ENCODE results near the gene PIGQ. TPM values are rescaled to one million over a fixed set of nuclear protein-coding genes. Genes with fewer than 3 reads are reported as not detected.
A peak's percentile ranks its signal among the peaks of the same experiment; 100 is the strongest.

Gene PIGQ
- polyA plus RNA-seq, 3 donors, result 11.4 to 39.8 (median 12.1) TPM

- Histone ChIP-seq H3K4me3 (replicated peaks in 1 of 3; ENCODE audit: low read depth in 2 of 3, low read length in 3 of 3) (peak overlapping the region; percentile 59 to 92 (median 85)), H3K9me3 (replicated peaks in 1 of 2; ENCODE audit: control insufficient read depth in 1 of 2, insufficient read depth in 1 of 2, low read length in 2 of 2) (no peaks in the 10 kb centered on the region), H3K9ac (ENCODE audit: insufficient read depth, low read length, poor library complexity, severe bottlenecking) (peak overlapping the region; percentile 85), H2AFZ (ENCODE audit: insufficient read depth, low read depth, low read length, poor library complexity, severe bottlenecking) (peak overlapping the region; percentile 71), H3K36me3 (replicated peaks in 1 of 2; ENCODE audit: control insufficient read depth in 1 of 2, insufficient read depth in 2 of 2, low read length in 2 of 2) (no peaks in the 10 kb centered on the region), H4K20me1 (ENCODE audit: insufficient read depth, low read length) (peaks cover 25% of the 10 kb centered on the region), H3K79me2 (ENCODE audit: insufficient read depth, low read length) (peaks cover 65% of the 10 kb centered on the region), H3K4me1 (ENCODE audit: control insufficient read depth in 1 of 2, insufficient read depth in 2 of 2, low read length in 2 of 2) (peaks cover 63 to 69% of the 10 kb centered on the region in 2 donors), H3K4me2 (replicated peaks; ENCODE audit: extremely low read depth, low read length, poor library complexity, severe bottlenecking) (peak overlapping the region; percentile 87), H3K27ac (ENCODE audit: low read depth in 1 of 2, low read length in 2 of 2) (peak overlapping the region; percentile 20 to 81), H3K27me3 (ENCODE audit: control insufficient read depth in 2 of 2, insufficient read depth in 2 of 2, low read length in 2 of 2) (peaks cover 0 to 5% of the 10 kb centered on the region in 2 donors)
- DNase-seq, result peak in 2 of 3 donors; percentile 4 to 29
- Mint-ChIP-seq H3K4me1 (peaks cover 59% of the 10 kb centered on the region), H3K36me3 (peaks cover 7 to 12% of the 10 kb centered on the region in 2 donors), H3K9me3 (peaks cover 0 to 3% (median 0%) of the 10 kb centered on the region in 7 donors), H3K27ac (peak overlapping the region; percentile 82 to 92 (median 84)), H3K27me3 (ENCODE audit: low read depth in 3 of 3) (peaks cover 3 to 13% (median 10%) of the 10 kb centered on the region in 3 donors), H3K4me3 (peak overlapping the region; percentile 87 to 95)
- no peak for TF ChIP-seq CTCF (IDR thresholded peaks at IDR 0.05)
- under 1% methylated on average over 67 of the region's 71 CpGs for WGBS (ENCODE audit: insufficient coverage)
- intact Hi-C loops (cut with micrococcal nuclease), result no loop called here
Measured at GRCh38 chr16:590188-590814, 20.5 kb downstream of the PIGQ start.

- DNase-seq, result no peak
- H3K36me3 ChIP-seq (replicated peaks in 1 of 2; ENCODE audit: control insufficient read depth in 1 of 2, insufficient read depth in 2 of 2, low read length in 2 of 2), result no peaks in the 10 kb centered on the region
- H3K27me3 ChIP-seq (ENCODE audit: control insufficient read depth in 2 of 2, insufficient read depth in 2 of 2, low read length in 2 of 2), result no peaks in the 10 kb centered on the region
- peak overlapping the region; percentile 20 to 81 for H3K27ac ChIP-seq (ENCODE audit: low read depth in 1 of 2, low read length in 2 of 2)
- H3K4me2 ChIP-seq (replicated peaks; ENCODE audit: extremely low read depth, low read length, poor library complexity, severe bottlenecking), result peak overlapping the region; percentile 87
- H3K9ac ChIP-seq (ENCODE audit: insufficient read depth, low read length, poor library complexity, severe bottlenecking), result peak overlapping the region; percentile 85
- 68% methylated on average over 9 of the region's 10 CpGs for WGBS (ENCODE audit: insufficient coverage)
- H3K4me3 ChIP-seq (replicated peaks in 1 of 3; ENCODE audit: low read depth in 2 of 3, low read length in 3 of 3), result peak overlapping the region; percentile 59 to 92 (median 85)
- Mint-ChIP-seq H3K9me3 (peaks cover 0 to 3% (median 0%) of the 10 kb centered on the region in 7 donors), H3K27me3 (ENCODE audit: low read depth in 3 of 3) (peaks cover 2 to 8% (median 5%) of the 10 kb centered on the region in 3 donors), H3K27ac (peak overlapping the region; percentile 82 to 92 (median 84)), H3K36me3 (peaks cover 7 to 12% of the 10 kb centered on the region in 2 donors), H3K4me1 (peaks cover 63% of the 10 kb centered on the region), H3K4me3 (peak overlapping the region; percentile 87 to 95)
- H3K4me1 ChIP-seq (ENCODE audit: control insufficient read depth in 1 of 2, insufficient read depth in 2 of 2, low read length in 2 of 2), result peaks cover 66 to 74% of the 10 kb centered on the region in 2 donors
- peaks cover 30% of the 10 kb centered on the region for H4K20me1 ChIP-seq (ENCODE audit: insufficient read depth, low read length)
- intact Hi-C loops (cut with micrococcal nuclease), result no loop called here
- no peaks in the 10 kb centered on the region for H3K9me3 ChIP-seq (replicated peaks in 1 of 2; ENCODE audit: control insufficient read depth in 1 of 2, insufficient read depth in 1 of 2, low read length in 2 of 2)
- no peak for TF ChIP-seq CTCF (IDR thresholded peaks at IDR 0.05)
- peaks cover 70% of the 10 kb centered on the region for H3K79me2 ChIP-seq (ENCODE audit: insufficient read depth, low read length)
- peak overlapping the region; percentile 71 for H2AFZ ChIP-seq (ENCODE audit: insufficient read depth, low read depth, low read length, poor library complexity, severe bottlenecking)
Measured at GRCh38 chr16:590815-591200, 21.0 kb downstream of the PIGQ start.

All from CD14-positive monocyte (primary cell).